GM21529 (cell line): Measurements from ENCODE around the gene CORIN.

Experiments used
- ATAC-seq: cut with Tn5 transposase; IDR thresholded peaks from one replicate; pipeline ENCODE4 v1.9.1; 2021; ENCODE audit not compliant: unreplicated experiment

Gene CORIN

DNA sequence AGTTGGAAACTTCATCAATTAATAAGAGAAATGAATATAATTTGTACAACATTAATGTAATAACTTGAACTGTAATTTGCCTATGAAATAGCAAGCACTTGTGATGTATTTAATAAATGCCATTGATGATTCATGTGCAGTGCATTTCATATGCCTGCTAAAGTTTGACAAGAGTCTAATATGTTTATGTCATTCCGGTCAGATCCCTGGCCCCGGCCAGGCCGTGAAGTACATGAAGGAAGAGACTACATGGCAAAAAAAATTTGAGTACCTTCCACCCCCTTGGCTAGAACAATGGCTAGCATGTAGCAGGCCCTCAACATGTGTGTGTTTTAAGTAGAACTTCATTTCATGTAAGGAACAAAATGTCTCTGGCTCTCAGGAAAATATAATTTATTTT is 191.5 kb downstream of the CORIN start:
- ATAC-seq = no peak

- ATAC-seq = no peak
Observed at GRCh38 chr4:47643845-47644244, 194.0 kb downstream of the CORIN start.

- ATAC-seq = no peak
Observed at GRCh38 chr4:47642985-47643760, 194.7 kb downstream of the CORIN start.

DNA sequence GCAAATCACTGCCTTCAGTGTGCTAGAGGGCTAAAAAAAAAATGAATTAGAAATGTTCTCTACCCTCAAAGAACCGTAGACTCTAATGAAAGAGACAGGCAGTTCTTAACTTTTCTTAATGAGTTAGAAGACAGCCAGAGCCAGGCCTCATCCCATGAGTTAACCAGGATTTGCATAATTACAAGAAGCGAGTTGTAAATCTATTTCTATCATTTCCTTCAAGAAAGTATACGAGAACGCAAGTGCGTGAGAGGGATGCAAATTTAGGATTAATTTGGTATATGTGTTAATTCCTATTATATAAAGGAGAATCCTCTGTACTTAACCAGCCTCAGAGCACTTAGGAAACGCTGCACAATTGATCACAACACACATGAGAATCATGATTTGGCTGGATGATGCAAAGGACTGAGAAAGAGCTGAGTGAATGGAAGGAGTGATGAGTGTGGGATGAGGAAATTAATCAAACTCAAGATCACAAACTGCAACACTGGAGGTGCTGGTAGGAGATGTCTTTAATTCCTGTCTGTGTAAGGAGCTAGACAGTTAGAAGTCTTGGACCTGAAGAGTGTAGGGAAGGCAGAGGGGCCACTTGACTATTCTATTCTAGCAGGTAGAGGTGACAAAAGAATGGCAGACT is 195.6 kb downstream of the CORIN start:
- no peak for ATAC-seq

- ATAC-seq = no peak
Observed at GRCh38 chr4:47641755-47642154, 196.1 kb downstream of the CORIN start.

- no peak for ATAC-seq
Observed at GRCh38 chr4:47640911-47641310, 197.0 kb downstream of the CORIN start.

DNA sequence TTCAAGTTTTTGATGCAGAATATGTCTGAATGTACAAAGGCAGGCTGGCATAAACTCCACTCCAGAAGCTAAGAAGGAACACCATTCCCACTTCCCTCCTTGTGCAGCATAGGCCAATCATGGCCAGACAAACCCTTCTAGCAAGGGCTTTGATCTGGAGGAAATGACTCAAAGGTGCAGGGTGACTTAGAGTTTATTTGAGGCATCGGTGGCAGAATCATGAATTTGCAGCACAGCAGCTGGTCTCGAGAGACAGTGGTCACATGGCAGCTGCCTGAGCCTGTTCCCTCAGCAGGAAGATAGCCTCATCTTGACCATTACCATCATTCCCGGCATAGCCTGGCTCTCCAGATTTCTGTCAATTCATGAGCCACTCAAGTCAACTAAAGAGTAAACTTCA is 198.3 kb downstream of the CORIN start:
- no peak for ATAC-seq

DNA sequence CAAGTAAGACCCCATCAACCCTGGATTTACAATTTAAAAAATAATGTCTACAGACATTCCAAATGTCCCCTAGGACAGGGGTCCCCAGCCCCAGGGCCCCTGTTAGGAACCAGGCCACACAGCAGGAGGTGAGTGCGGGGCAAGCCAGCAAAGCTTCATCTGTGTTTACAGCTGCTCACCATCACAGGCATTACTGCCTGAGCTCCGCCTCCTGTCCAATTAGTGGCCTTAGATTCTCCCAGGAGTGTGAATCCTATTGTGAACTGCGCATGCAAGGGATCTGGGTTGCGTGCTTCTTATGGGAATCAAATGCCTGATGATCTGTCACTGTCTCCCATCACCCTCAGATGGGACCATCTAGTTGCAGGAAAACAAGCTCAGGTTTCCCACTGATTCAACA is 206.7 kb downstream of the CORIN start:
- ATAC-seq = no peak

- ATAC-seq = no peak
Observed at GRCh38 chr4:47624031-47624441, 213.8 kb downstream of the CORIN start.

DNA sequence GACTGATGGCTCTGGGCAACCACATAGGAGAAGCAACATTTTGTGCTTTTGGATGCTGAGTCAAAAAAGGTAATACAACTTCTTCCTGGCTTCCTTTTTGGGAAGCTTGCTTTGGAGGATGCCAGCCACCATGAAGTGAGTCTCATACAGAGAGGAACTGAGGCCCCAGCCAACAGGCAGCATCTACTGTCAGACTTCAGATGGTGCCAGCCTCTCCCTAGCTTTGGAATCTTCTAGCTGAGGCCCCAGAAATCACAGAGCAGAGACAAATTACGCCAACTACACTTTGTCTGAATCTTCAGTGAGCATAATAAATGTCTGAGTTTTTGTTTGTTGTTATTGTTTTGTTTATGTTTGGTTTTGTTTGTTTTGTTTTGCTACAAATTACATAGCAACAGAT is 216.7 kb downstream of the CORIN start:
- ATAC-seq = no peak

GRCh38 chr4:47619691-47620090 is 218.2 kb downstream of the CORIN start:
- ATAC-seq = no peak

DNA sequence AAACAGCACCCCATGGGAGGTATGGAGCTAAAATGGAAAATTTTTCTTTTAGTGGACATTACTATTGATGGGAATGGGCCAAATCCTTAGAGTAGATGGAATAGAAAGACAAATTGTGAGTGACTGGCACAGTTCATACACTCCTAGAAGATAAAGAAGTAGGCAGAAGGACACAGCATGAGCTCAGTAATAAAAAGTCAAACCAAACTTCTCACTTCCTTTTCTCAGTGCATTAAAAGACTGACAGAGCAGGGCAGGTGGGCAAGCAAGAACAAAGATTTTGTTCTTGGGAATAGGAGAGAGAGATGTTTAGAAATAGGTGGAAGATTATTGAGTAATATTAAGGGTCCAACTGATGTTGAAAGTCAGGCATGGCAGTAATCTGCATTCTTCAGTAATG is 220.3 kb downstream of the CORIN start:
- peak; percentile 73 for ATAC-seq

DNA sequence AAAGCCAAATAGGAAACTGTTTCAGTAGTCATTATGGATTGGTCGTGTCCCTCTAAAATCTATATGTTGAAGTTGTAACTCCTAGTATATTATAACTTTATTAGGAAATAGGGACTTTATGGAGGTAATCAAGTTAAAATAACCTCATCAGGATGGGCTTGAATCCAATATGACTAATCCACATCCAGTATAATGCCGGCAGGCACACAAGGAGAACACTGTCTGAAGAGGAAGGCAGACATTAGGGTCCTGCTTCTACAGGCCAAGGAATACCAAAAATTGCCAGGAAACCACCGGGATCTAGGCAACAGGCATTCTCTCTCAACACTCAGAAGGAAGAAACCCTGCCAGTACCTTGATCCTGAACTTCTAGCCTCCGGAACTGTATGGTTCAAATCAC is 222.5 kb downstream of the CORIN start:
- no peak for ATAC-seq

- no peak for ATAC-seq
Observed at GRCh38 chr4:47612116-47613023, 225.5 kb downstream of the CORIN start.

DNA sequence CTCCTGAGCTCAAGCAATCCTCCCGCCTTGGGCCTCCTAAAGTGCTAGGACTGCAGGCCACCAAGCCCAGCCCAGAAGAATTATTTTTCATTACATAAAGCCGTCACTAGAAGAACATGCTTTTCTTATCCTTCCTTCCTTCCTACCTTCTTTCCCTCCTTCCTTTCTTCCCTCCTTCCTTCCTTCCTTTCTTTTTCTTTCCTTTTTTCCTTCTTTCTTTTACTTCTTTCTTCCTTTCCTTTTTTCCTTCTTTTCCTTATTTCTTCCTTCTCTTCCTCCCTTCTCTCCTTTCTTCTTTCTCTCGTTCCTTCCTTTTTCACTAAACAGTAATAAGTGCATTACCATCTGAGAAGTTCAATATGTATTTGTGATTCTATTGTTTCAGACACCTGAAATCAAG is 231.4 kb downstream of the CORIN start:
- ATAC-seq = no peak

DNA sequence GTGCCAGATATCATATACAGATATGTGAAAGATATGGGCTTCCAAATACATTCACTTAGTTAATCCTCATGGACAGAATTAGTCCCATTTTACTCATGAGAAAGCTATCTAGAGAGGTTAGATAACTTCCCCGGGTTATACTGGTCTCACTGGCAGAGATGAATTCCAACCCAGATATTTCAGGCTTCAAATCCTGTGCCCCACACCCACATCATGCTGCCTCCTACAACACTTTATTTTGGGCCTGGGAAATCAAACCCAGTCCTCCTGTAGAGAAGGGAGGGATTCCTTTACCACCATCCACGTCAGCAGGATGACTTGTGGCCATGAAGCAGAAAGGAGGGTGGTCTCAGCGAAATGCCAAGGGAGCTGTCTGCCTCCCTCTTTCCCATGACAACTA is 239.0 kb downstream of the CORIN start:
- no peak for ATAC-seq

DNA sequence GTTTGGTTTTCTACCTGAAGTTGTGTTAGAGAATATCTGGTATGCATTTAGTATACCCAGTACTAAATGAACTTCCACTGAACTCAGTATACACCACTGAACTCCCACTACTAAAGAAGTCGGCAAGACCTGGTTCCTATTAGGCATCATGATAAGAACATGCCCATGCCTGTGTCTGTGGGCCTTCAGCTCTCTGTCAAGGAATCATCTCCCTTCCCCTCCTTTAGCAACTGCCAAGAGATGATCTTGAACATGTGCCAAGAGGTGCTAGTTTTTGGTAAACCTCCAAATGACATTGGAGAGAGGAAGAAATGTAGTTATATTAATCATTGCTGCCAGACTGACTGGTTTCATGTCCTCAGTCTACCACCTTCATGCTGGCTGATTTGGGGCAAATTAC is 239.5 kb downstream of the CORIN start:
- ATAC-seq = no peak

- no peak for ATAC-seq
Observed at GRCh38 chr4:47597696-47598095, 240.2 kb downstream of the CORIN start.

DNA sequence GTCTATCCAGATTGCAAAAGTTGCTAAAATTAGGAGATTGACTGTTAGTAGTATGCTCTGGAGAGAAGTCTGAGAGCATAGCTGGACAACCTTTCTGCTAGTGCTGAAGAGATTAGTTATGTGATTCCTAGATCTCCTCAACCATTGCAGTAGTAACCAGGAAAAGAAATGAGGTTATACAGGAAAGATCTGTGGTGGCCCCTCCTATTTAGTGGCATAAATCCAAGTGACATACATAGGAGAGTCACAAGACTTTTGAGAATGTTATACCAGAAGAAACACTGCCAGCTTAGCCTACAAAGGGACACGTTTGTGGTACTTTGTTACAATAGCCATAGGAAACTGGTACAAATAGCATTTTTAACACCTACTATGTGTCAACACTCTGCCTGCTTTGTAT is 247.5 kb downstream of the CORIN start:
- ATAC-seq = no peak

- no peak for ATAC-seq
Observed at GRCh38 chr4:47579235-47579634, 258.6 kb downstream of the CORIN start.

DNA sequence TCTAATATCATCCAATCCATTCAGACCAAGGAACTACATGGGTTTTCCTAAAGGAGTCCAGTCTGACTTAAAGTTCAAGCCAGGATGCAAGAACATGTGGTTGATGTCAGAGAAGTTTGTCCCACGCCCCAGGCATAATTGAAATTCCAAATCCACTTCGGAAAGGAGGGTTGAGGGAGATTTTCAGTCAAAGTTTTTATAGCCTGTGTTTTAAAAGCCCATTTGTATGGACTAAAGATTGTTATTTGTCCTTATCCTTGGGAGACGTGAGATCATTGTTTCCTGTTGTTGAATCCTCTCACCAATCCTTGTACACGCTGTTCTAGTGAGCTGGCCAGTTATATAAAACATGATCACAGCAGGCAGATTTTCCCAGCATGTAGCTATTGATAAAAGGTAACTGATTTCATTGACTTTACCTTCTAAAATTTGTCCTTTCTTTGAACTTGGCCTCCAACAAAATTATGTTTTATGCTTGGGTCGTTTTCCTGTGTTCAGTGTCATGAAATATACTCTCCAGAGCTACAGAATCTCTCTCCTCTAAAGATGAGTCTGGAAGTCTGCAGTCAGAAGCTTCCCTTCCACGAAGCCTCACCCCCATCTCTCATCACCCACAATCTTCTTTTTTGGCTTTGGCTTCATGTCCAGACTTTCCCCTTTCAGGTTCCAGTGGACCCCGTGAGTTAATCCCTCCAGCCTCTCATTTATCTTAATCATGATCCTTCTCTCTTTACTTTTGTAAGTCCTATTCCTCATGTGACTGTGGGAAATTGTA is 259.9 kb downstream of the CORIN start:
- ATAC-seq = no peak
